ENCODE results near the gene PRPF18.

The PRPF18 gene

GRCh38 chr10:13637303-13637856, 50.6 kb downstream of the PRPF18 start:
- Mint-ChIP-seq H3K4me1 (peaks cover 20% of the 10 kb centered on the region), H3K4me3 (no peak overlapping the region), H3K27ac (no peak overlapping the region), H3K36me3 (ENCODE audit: low read depth) (peaks cover 44% of the 10 kb centered on the region), H3K27me3 (ENCODE audit: low read depth) (no peaks in the 10 kb centered on the region), H3K9me3 (peaks cover 12% of the 10 kb centered on the region)
- no peak for TF ChIP-seq CTCF (IDR thresholded peaks at IDR 0.05; ENCODE audit: unreplicated experiment in 3 of 3)

GRCh38 chr10:13637894-13638293, 51.1 kb downstream of the PRPF18 start:
- no peak overlapping the region for H3K4me3 Mint-ChIP-seq
- H3K36me3 Mint-ChIP-seq (ENCODE audit: low read depth), result peaks cover 49% of the 10 kb centered on the region
- peaks cover 15% of the 10 kb centered on the region for H3K4me1 Mint-ChIP-seq
- no peaks in the 10 kb centered on the region for H3K27me3 Mint-ChIP-seq (ENCODE audit: low read depth)
- no peak for TF ChIP-seq CTCF (IDR thresholded peaks at IDR 0.05; ENCODE audit: unreplicated experiment in 3 of 3)
- H3K9me3 Mint-ChIP-seq, result peaks cover 18% of the 10 kb centered on the region
- H3K27ac Mint-ChIP-seq, result no peak overlapping the region

GRCh38 chr10:13642293-13642692, 55.5 kb downstream of the PRPF18 start:
- Mint-ChIP-seq H3K9me3 (peaks cover 19% of the 10 kb centered on the region), H3K27ac (no peak overlapping the region), H3K4me1 (no peaks in the 10 kb centered on the region), H3K27me3 (ENCODE audit: low read depth) (no peaks in the 10 kb centered on the region), H3K36me3 (ENCODE audit: low read depth) (peaks cover 88% of the 10 kb centered on the region), H3K4me3 (no peak overlapping the region)
- TF ChIP-seq CTCF (IDR thresholded peaks at IDR 0.05; ENCODE audit: unreplicated experiment in 3 of 3), result no peak

- Mint-ChIP-seq H3K27ac (no peak overlapping the region), H3K4me1 (no peaks in the 10 kb centered on the region), H3K9me3 (peaks cover 19% of the 10 kb centered on the region), H3K36me3 (ENCODE audit: low read depth) (peaks cover 91% of the 10 kb centered on the region), H3K27me3 (ENCODE audit: low read depth) (no peaks in the 10 kb centered on the region), H3K4me3 (no peak overlapping the region)
- no peak for TF ChIP-seq CTCF (IDR thresholded peaks at IDR 0.05; ENCODE audit: unreplicated experiment in 3 of 3)
Measured at GRCh38 chr10:13643016-13643415, 56.3 kb downstream of the PRPF18 start.

- no peak for TF ChIP-seq CTCF (IDR thresholded peaks at IDR 0.05; ENCODE audit: unreplicated experiment in 3 of 3)
- Mint-ChIP-seq H3K27me3 (ENCODE audit: low read depth) (no peaks in the 10 kb centered on the region), H3K4me1 (no peaks in the 10 kb centered on the region), H3K4me3 (no peak overlapping the region), H3K36me3 (ENCODE audit: low read depth) (peaks cover 100% of the 10 kb centered on the region), H3K9me3 (peaks cover 19% of the 10 kb centered on the region), H3K27ac (peak overlapping the region in 1 of 3 experiments; percentile 48)
Measured at GRCh38 chr10:13644866-13645265, 58.1 kb downstream of the PRPF18 start.

GRCh38 chr10:13648425-13648824, 61.7 kb downstream of the PRPF18 start:
- Mint-ChIP-seq H3K27ac (no peak overlapping the region), H3K36me3 (ENCODE audit: low read depth) (peaks cover 96% of the 10 kb centered on the region), H3K9me3 (no peaks in the 10 kb centered on the region), H3K4me3 (no peak overlapping the region), H3K27me3 (ENCODE audit: low read depth) (no peaks in the 10 kb centered on the region), H3K4me1 (peaks cover 9% of the 10 kb centered on the region)
- TF ChIP-seq CTCF (IDR thresholded peaks at IDR 0.05; ENCODE audit: unreplicated experiment in 3 of 3), result no peak
